Forelimb muscle (tissue), 1 donor: Measurements from ENCODE around the gene EPHB4. TPM values are rescaled to one million over a fixed set of nuclear protein-coding genes. Genes with fewer than 3 reads are reported as not detected.
A peak's percentile ranks its signal among the peaks of the same experiment; 100 is the strongest.
"Not testable (repeated sequence)": the region's sequence is repeated elsewhere in the genome, so short reads cannot be mapped to it uniquely, and the experiment has no call there.

ENCODE experiments used
- DNase-seq: peaks from one replicate; pipeline ENCODE4 v3.0.0-alpha.2; 2013; ENCODE audit warnings: low read depth
- polyA plus RNA-seq: library from polyadenylated mRNA; unstranded; fragments of 120-200 nt; gene quantifications from one replicate; pipeline ENCODE4 v1.2.1, GENCODE V29; 2013; ENCODE audit not compliant: insufficient read length

The EPHB4 gene
- 38.8 TPM for polyA plus RNA-seq

- peak; percentile 73 for DNase-seq
Measured at GRCh38 chr7:100827330-100828226, at the start of gene EPHB4. EPHB4 (minus strand) TSS chr7:100827523; CDS start chr7:100827030, 493 bp downstream.

DNA sequence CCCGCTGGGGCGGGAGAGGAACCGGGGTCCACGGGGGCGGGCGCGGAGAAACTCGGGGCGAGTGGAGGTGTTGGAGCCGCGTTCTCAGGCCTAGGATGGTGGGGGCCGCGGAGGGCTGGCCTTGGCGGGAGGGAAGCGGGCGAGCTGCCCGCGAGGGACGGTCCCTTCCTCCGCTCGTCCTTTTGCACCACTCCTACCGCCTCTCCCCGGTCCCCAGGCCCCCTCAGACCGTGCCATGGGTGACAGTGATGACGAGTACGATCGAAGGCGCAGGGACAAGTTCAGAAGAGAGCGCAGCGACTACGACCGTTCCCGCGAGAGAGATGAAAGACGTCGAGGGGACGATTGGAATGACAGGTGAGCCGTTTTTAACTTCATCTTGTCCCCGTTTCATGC, 48.0 kb upstream of the EPHB4 start:
- DNase-seq: no peak

GRCh38 chr7:100874577-100875355, 47.4 kb upstream of the EPHB4 start, which contains the start of gene SRRT:
SRRT (plus strand) TSS chr7:100875103; CDS start chr7:100875591, 488 bp downstream.
- peak; percentile 96 for DNase-seq

DNA sequence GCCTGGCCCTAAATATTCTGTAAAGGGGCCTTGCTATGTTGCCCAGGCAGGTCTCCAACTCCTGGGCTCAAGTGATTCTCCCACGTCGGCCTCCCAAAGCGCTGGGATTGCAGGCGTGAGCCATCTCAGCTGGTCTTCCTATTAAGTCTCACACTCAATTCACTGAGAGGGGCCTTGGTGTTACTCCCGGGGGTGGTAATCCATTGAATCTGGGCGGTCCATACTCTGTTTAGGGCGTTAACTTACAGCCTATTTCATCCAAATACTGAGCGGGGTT, 46.9 kb upstream of the EPHB4 start:
- no peak for DNase-seq

DNA sequence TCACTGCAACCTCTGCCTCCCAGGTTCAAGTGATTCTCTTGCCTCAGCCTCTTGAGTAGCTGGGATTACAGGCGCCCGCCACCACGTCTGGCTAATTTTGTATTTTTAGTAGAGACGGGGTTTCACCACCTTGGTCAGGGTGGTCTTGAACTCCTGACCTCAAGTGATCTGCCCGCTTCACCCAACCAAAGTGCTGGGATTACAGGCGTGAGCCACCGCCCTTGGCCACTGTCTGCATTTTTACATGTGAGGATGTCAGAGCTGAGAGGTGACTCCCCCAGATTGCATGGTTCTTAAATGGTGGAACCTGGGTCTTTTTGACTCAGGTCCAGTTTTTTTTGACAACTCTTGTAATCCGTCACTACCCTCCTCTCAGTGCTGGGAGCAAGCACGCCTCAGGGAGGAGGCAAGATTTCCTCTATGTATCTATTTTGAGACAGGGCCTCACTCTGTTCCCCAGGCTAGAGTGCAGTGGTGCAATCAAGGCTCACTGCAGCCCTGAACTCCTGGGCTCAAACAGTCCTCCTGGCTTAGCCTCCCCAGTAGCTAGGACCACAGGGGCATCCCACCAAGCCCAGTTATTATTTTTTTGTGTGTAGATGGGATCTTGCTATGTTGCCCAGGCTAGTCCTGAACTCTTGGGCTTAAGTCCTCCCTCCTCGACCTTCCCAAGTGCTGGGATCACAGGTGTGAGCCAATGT, 46.4 kb upstream of the EPHB4 start:
- no peak for DNase-seq

- no peak for DNase-seq
Measured at GRCh38 chr7:100867776-100868485, 40.6 kb upstream of the EPHB4 start.

- DNase-seq: no peak
Measured at GRCh38 chr7:100867040-100867775, 39.9 kb upstream of the EPHB4 start, which contains the start of gene TRIP6. TRIP6 (plus strand) TSS chr7:100867387; CDS start chr7:100867498, 111 bp downstream.

GRCh38 chr7:100866729-100867039, 39.4 kb upstream of the EPHB4 start:
- DNase-seq: no peak

GRCh38 chr7:100865938-100866728, 38.8 kb upstream of the EPHB4 start:
- DNase-seq: no peak

DNA sequence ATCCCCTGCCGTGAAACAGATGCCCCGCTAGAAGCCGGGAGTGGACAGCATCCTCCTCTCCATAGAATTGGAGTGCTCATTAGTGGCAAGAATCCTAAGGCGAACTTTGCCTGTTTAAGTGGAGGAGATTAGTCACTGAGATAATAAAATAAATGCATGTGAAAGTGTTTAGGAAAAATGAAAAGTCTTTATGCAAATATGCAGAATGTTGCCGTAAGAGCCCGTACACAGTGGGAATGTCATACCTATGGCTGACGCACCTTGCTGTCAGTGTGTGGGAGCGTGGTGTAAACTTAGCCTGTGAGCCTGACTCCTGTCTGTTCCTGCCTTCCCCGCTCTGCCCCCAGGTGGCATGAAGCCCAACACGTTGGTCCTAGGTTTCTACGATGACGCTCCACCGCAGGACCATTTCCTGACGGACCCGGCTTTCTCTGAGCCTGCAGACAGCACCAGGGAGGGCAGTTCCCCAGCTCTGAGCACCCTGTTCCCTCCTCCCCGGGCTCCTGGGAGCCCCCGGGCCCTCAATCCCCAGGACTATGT, 38.1 kb upstream of the EPHB4 start:
- DNase-seq: no peak

DNA sequence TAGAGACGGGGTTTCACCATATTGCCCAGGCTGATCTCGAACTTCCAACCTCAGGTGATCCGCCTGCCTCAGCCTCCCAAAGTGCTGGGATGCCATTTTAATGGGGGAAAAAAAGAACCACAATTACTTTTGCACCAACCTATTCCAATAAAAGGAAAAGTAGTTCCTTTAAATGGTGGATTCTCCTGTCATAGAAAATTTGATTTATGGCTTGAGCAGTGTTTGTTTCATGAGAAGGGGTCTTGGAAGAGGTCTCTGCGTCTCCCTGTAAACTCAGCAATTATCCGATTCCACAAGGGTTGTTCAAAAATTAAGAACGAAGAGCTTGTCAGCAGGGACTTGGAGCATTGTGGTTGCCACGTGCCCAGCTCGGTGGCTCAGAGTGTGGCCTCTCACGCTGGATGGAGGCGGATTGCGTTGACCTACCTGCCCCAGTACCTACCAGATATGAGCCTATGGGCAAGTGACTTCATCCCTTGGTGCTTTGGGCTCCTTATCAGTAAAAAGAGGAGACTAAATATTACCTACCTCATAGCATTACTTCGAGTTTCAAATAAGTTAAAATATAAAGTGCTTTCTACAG, 37.0 kb upstream of the EPHB4 start:
- DNase-seq: no peak

DNA sequence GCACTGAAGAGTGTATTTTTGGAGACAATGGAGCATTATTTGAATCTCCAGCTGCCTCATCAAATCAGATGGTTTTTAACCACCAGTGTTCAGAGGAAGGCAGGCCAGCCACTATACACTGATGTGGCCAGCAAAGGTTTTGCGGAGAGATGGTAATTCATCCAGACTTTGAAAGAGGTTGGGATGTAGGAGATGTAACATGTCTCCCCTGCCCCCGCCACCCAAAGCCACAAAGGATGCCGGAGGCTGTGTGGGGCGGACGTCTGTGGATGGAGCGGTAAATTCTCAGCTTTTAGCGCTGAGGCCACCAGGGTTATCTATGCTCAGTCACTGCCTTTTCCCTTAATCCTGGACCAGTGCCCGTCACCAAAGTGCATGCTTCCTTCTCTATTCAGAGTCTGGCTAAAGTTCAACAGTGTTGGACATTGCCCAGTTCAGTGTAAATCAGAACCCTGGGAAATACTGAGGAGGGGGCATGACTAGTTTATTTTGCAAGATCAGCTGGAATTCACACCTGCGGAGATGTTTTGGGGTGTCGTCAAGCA, 36.2 kb upstream of the EPHB4 start:
- DNase-seq: no peak

- DNase-seq: no peak
Measured at GRCh38 chr7:100861616-100861985, 34.3 kb upstream of the EPHB4 start.

- no peak for DNase-seq
Measured at GRCh38 chr7:100860702-100861615, 33.6 kb upstream of the EPHB4 start.

GRCh38 chr7:100859856-100860255, 32.5 kb upstream of the EPHB4 start:
- DNase-seq: no peak

- DNase-seq: no peak
Measured at GRCh38 chr7:100856871-100857282, 29.6 kb upstream of the EPHB4 start.

- no peak for DNase-seq
Measured at GRCh38 chr7:100855515-100855914, 28.2 kb upstream of the EPHB4 start.

- not testable (repeated sequence) for DNase-seq
Measured at GRCh38 chr7:100854899-100855298, 27.6 kb upstream of the EPHB4 start.
